SK-N-SH (cell line): ENCODE results near the gene TNFRSF1B. TPM values are rescaled to one million over a fixed set of nuclear protein-coding genes. Genes with fewer than 3 reads are reported as not detected.

ENCODE experiments used
- CTCF ChIA-PET: fragments of 300-600, 350-600 bp; formaldehyde crosslinking; extraction: SDS; loops from one replicate; lab custom pipeline; 2021; lab: Yijun Ruan, JAX
- POLR2A ChIA-PET: fragments of 350-600 bp; sonication (Branson Sonifier 250); formaldehyde crosslinking; extraction: SDS; loops from one replicate; lab custom pipeline; 2020; ENCODE audit warnings: antibody characterized with exemption, inconsistent platforms; lab: Yijun Ruan, JAX
- DNase-seq: peaks from one replicate; pipeline ENCODE4 v3.0.0; 2012
- H2AFZ ChIP-seq: fragments of 200-600 bp; sonication (generic); 2 replicates; pipeline ENCODE4 v1.8.1; 2016; ENCODE audit warnings: antibody characterized with exemption, mild to moderate bottlenecking, low read depth
- H3F3A ChIP-seq: fragments of 200-600 bp; sonication (generic); replicated peaks from 2 replicates; pipeline ENCODE3; 2016; ENCODE audit warnings: antibody characterized with exemption, mild to moderate bottlenecking; ENCODE audit not compliant: insufficient read depth
- H3K27ac ChIP-seq, 2 experiments: fragments of 200-500 bp in 1 of 2; fragments of 200-600 bp in 1 of 2; sonication (Bioruptor generic) in 1 of 2; sonication (generic), shearing (Covaris generic) in 1 of 2; 2 replicates each; pipeline versions ENCODE4 v1.5.1 to v1.6.1; 2014 to 2016; ENCODE audit warnings: low read depth in 2 of 2, inconsistent platforms in 1 of 2, low read length in 1 of 2, mild to moderate bottlenecking in 1 of 2, mixed read lengths in 1 of 2
- H3K27me3 ChIP-seq: fragments of 200-600 bp; sonication (generic), shearing (Covaris generic); 2 replicates; pipeline ENCODE4 v1.6.1; 2016; ENCODE audit warnings: mixed run types; ENCODE audit not compliant: insufficient read depth
- H3K36me3 ChIP-seq, 2 experiments: fragments of 200-500 bp in 1 of 2; fragments of 200-600 bp in 1 of 2; sonication (Bioruptor generic) in 1 of 2; sonication (generic) in 1 of 2; replicated peaks in 1 of 2; 2 replicates each; pipeline versions ENCODE3 to v1.5.1; 2014 to 2016; ENCODE audit warnings: low read length in 1 of 2, mild to moderate bottlenecking in 1 of 2; ENCODE audit not compliant: insufficient read depth in 2 of 2, control insufficient read depth in 1 of 2
- H3K4me1 ChIP-seq, 2 experiments: fragments of 200-500 bp in 1 of 2; fragments of 200-600 bp in 1 of 2; sonication (Bioruptor generic) in 1 of 2; sonication (generic), shearing (Covaris generic) in 1 of 2; 2 replicates each; pipeline versions ENCODE4 v1.5.1 to v1.6.1; 2014 to 2016; ENCODE audit warnings: low read depth in 1 of 2, low read length in 1 of 2, mixed run types in 1 of 2; ENCODE audit not compliant: insufficient read depth in 2 of 2, control insufficient read depth in 1 of 2
- H3K4me2 ChIP-seq: fragments of 200-600 bp; sonication (generic), shearing (Covaris generic); 2 replicates; pipeline ENCODE4 v1.6.1; 2017; ENCODE audit warnings: mixed run types
- H3K4me3 ChIP-seq, 2 experiments: fragments of 200-500 bp in 1 of 2; fragments of 200-600 bp in 1 of 2; sonication (Bioruptor generic) in 1 of 2; sonication (generic), shearing (Covaris generic) in 1 of 2; 2 replicates each; pipeline versions ENCODE4 v1.5.1 to v1.8.1; 2014 to 2016; ENCODE audit warnings: low read depth in 2 of 2, inconsistent platforms in 1 of 2, low read length in 1 of 2, mild to moderate bottlenecking in 1 of 2, mixed read lengths in 1 of 2, moderate library complexity in 1 of 2
- H3K79me2 ChIP-seq: fragments of 200-600 bp; sonication (generic); 2 replicates; pipeline ENCODE4 v1.8.1; 2017; ENCODE audit warnings: mild to moderate bottlenecking; ENCODE audit not compliant: insufficient read depth
- H3K9ac ChIP-seq: fragments of 200-600 bp; sonication (generic); 2 replicates; pipeline ENCODE4 v1.6.1; 2017; ENCODE audit warnings: mixed run types
- H3K9me2 ChIP-seq: fragments of 200-600 bp; sonication (generic); 2 replicates; pipeline ENCODE4 v1.6.1; 2017; ENCODE audit warnings: mixed run types
- H3K9me3 ChIP-seq: fragments of 200-600 bp; sonication (generic); 2 replicates; pipeline ENCODE4 v1.6.1; 2017; ENCODE audit warnings: mixed run types, mild to moderate bottlenecking, moderate library complexity
- H4K20me1 ChIP-seq: fragments of 200-600 bp; sonication (generic); 2 replicates; pipeline ENCODE4 v1.6.1; 2017; ENCODE audit warnings: mild to moderate bottlenecking, mixed run types; ENCODE audit not compliant: insufficient read depth
- IRF3 ChIP-seq: fragments of 150-350 bp; IDR thresholded peaks from 2 replicates; pipeline ENCODE4 v1.6.1; 2016; ENCODE audit warnings: mild to moderate bottlenecking, low read depth, low read length
- MAX ChIP-seq: IDR thresholded peaks from 2 replicates; pipeline ENCODE4 v1.4.0; 2012; ENCODE audit warnings: low read depth
- NRF1 ChIP-seq: IDR thresholded peaks from 2 replicates; pipeline ENCODE4 v1.6.1; 2012; ENCODE audit warnings: low read depth, mild to moderate bottlenecking, low read length
- RFX5 ChIP-seq: IDR thresholded peaks from 2 replicates; pipeline ENCODE4 v1.6.1; 2012; ENCODE audit warnings: mild to moderate bottlenecking, improper control_type of control experiment, low read length
- SIN3A ChIP-seq: IDR thresholded peaks from 2 replicates; pipeline ENCODE4 v1.6.1; 2012; ENCODE audit warnings: low read depth, mild to moderate bottlenecking, low read length, moderate library complexity, borderline replicate concordance
- SMC3 ChIP-seq: IDR thresholded peaks from 2 replicates; pipeline ENCODE4 v1.6.1; 2012; ENCODE audit warnings: low read depth, low read length, improper control_type of control experiment
- TAF1 ChIP-seq: IDR thresholded peaks from 2 replicates; pipeline ENCODE4 v1.6.1; 2012; ENCODE audit warnings: low read depth, mild to moderate bottlenecking, low read length, moderate library complexity, borderline replicate concordance
- TEAD4 ChIP-seq: IDR thresholded peaks from 2 replicates; pipeline ENCODE4 v1.4.0; 2012; ENCODE audit warnings: mild to moderate bottlenecking, borderline replicate concordance; ENCODE audit not compliant: insufficient read depth
- USF2 ChIP-seq: fragments of 150-350 bp; IDR thresholded peaks from 2 replicates; pipeline ENCODE4 v1.6.1; 2017; ENCODE audit warnings: antibody characterized with exemption, low read length, low read depth, borderline replicate concordance
- WGBS: methylation state at CpG from one replicate; pipeline ENCODE4 v1.1.6; 2017; ENCODE audit warnings: low lambda C conversion rate; 5-methylcytosine and 5-hydroxymethylcytosine counted together
- polyA plus RNA-seq, 3 experiments: library from polyadenylated mRNA; depleted of rRNA; stranded (reverse); fragments of >200 nt; gene quantifications; 2 replicates each; pipeline ENCODE4 v1.2.3, GENCODE V29; 2012
- TF ChIP-seq, protein P1 (sequence below): IDR thresholded peaks from 2 replicates; pipeline ENCODE4 v1.4.0; 2012; ENCODE audit warnings: low read depth, borderline replicate concordance

Gene TNFRSF1B
- polyA plus RNA-seq, 1 of the 3 experiments (the other 2 are of a cell fraction) = 0.36 TPM

GRCh38 chr1:12203216-12204007 is 36.6 kb downstream of the TNFRSF1B start:
- no peak overlapping the region for H3K9ac ChIP-seq
- H3K27ac ChIP-seq = no peak overlapping the region
- no peaks in the 10 kb centered on the region; a peak in 1 of 4 replicates for H3K4me1 ChIP-seq
- no peaks in the 10 kb centered on the region for H4K20me1 ChIP-seq
- WGBS = 95% methylated on average over 16 of the region's 20 CpGs
- H3K79me2 ChIP-seq = no peaks in the 10 kb centered on the region
- ChIA-PET CTCF (interaction anchor here (0.8 to 8.8 kb wide), 3 partner anchors 11 to 84 kb away, joined by 3 to 137 read pairs (median 3); no protein-coding TSS in a partner anchor), POLR2A (no interaction called here)
- H3F3A ChIP-seq = no peaks in the 10 kb centered on the region
- no peak overlapping the region for H2AFZ ChIP-seq
- no peaks in the 10 kb centered on the region for H3K9me2 ChIP-seq
- H3K4me2 ChIP-seq = no peak overlapping the region
- H3K36me3 ChIP-seq = no peaks in the 10 kb centered on the region
- peak; percentile 32 for DNase-seq
- no peaks in the 10 kb centered on the region for H3K9me3 ChIP-seq
- no peaks in the 10 kb centered on the region; the same call in 1 of the 2 replicates for H3K27me3 ChIP-seq
- TF ChIP-seq TAF1 (no peak), USF2 (no peak), RFX5 (no peak), SIN3A (no peak), SMC3 (no peak)
- TF ChIP-seq, protein P1, sequence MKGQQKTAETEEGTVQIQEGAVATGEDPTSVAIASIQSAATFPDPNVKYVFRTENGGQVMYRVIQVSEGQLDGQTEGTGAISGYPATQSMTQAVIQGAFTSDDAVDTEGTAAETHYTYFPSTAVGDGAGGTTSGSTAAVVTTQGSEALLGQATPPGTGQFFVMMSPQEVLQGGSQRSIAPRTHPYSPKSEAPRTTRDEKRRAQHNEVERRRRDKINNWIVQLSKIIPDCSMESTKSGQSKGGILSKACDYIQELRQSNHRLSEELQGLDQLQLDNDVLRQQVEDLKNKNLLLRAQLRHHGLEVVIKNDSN = no peak
- H3K4me3 ChIP-seq = no peak overlapping the region

DNA sequence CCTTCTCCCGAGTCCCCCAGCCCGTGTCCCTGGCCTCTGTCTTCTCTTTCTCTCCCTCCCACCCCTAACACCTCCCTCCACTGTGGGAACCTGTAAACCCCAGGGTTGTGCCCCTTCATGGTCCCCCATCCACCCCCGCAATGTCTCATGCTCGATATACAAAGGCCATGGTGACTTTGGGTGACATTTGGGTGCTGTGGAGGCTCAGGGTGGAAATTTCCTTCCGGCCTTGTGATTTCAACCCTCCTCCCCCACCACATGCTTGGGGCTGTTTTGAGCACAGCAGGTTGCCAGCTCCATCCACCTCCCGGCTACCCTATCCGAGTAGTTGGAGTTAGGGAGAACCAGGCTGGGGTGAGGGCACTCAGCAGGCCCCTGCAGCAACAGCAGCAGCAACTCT is 37.3 kb downstream of the TNFRSF1B start:
- no peaks in the 10 kb centered on the region for H4K20me1 ChIP-seq
- H3K4me2 ChIP-seq = no peak overlapping the region
- no peak overlapping the region for H2AFZ ChIP-seq
- H3K36me3 ChIP-seq = no peaks in the 10 kb centered on the region
- 85% methylated on average over 7 of the region's 7 CpGs for WGBS
- no peak overlapping the region for H3K4me3 ChIP-seq
- H3K9me2 ChIP-seq = no peaks in the 10 kb centered on the region
- TF ChIP-seq TAF1 (no peak), IRF3 (no peak), MAX (no peak), NRF1 (no peak), TEAD4 (no peak)
- H3K4me1 ChIP-seq = peaks cover 0 to 4% of the 10 kb centered on the region in 2 experiments; a peak in 1 of 4 replicates
- no peaks in the 10 kb centered on the region for H3K79me2 ChIP-seq
- no peaks in the 10 kb centered on the region; the same call in 1 of the 2 replicates for H3K27me3 ChIP-seq
- no peak for DNase-seq
- H3K27ac ChIP-seq = no peak overlapping the region
- H3K9ac ChIP-seq = no peak overlapping the region
- POLR2A ChIA-PET = no interaction called here
- H3F3A ChIP-seq = no peaks in the 10 kb centered on the region
- CTCF ChIA-PET = interaction anchor here (8.8 kb wide), 1 partner anchor 80 kb away, joined by 137 read pairs; no protein-coding TSS in a partner anchor
- H3K9me3 ChIP-seq = no peaks in the 10 kb centered on the region
